Thyroid gland (tissue), 4 donors: ENCODE data around the gene C1orf52.

Experiments used
- POLR2A ChIP-seq, 2 donors: fragments of 450-650 bp; IDR thresholded peaks; one replicate each; pipeline ENCODE4 v1.6.1; 2017; ENCODE audit warnings: antibody characterized with exemption in 2 of 2, mild to moderate bottlenecking in 2 of 2, moderate library complexity in 1 of 2
- TF ChIP-seq, protein P1 (sequence below), 6 experiments: fragments of 200-600 bp in 3 of 6; fragments of 450-650 bp in 3 of 6; sonication (generic) in 3 of 6; IDR thresholded peaks; one replicate each; pipeline ENCODE4 v1.5.1; 2016 to 2019; ENCODE audit warnings: antibody characterized with exemption in 6 of 6, mild to moderate bottlenecking in 2 of 6, inconsistent platforms in 1 of 6, moderate library complexity in 1 of 6

- TF ChIP-seq, protein P1, sequence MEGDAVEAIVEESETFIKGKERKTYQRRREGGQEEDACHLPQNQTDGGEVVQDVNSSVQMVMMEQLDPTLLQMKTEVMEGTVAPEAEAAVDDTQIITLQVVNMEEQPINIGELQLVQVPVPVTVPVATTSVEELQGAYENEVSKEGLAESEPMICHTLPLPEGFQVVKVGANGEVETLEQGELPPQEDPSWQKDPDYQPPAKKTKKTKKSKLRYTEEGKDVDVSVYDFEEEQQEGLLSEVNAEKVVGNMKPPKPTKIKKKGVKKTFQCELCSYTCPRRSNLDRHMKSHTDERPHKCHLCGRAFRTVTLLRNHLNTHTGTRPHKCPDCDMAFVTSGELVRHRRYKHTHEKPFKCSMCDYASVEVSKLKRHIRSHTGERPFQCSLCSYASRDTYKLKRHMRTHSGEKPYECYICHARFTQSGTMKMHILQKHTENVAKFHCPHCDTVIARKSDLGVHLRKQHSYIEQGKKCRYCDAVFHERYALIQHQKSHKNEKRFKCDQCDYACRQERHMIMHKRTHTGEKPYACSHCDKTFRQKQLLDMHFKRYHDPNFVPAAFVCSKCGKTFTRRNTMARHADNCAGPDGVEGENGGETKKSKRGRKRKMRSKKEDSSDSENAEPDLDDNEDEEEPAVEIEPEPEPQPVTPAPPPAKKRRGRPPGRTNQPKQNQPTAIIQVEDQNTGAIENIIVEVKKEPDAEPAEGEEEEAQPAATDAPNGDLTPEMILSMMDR (IDR thresholded peaks at IDR 0.05): no peak
- no peak for TF ChIP-seq POLR2A (IDR thresholded peaks at IDR 0.05)
These were observed 39.4 kb downstream of the C1orf52 start for GRCh38 chr1:85219853-85220610.
